ENCODE measurements around the gene SPEG. TPM values are rescaled to one million over a fixed set of nuclear protein-coding genes. Genes with fewer than 3 reads are reported as not detected.

Gene SPEG
- total RNA-seq, 1 experiment from 2014 or later: 56.6 TPM

DNA sequence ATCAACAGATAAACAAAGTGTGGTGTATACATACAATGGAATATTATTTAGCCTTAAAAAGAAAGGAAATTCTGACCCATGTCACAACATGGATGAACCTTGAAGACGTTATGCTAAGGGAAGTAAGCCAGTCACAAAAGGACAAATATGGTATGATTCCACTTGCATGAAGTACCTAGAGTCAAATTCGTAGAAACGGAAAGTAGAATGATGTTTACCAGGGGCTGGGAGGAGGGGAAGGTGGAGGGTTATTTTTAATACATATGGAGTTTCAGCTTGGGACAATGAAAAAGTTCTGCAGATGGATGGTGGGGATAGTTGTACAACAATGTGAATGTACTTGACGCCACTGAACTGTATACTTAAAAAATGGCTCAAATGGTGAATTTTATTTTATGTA lies 19.8 kb upstream of the SPEG start:
- Histone ChIP-seq H4K20me1 (ENCODE audit: insufficient read depth) (no peaks in the 10 kb centered on the region), H3K4me3 (replicated peaks in 1 of 2; ENCODE audit: low read depth in 1 of 2, low read length in 2 of 2) (no peak overlapping the region), H3K9ac (ENCODE audit: low read length) (no peak overlapping the region), H3K9me2 (ENCODE audit: insufficient read depth) (no peaks in the 10 kb centered on the region), H2AFZ (ENCODE audit: low read depth, low read length, poor library complexity, severe bottlenecking) (no peak overlapping the region), H3K9me3 (ENCODE audit: control insufficient read depth in 1 of 2, insufficient read depth in 1 of 2, low read depth in 1 of 2, low read length in 2 of 2) (no peaks in the 10 kb centered on the region), H3K27ac (ENCODE audit: low read depth, low read length) (no peak overlapping the region), H3K4me1 (ENCODE audit: control insufficient read depth in 1 of 2, insufficient read depth in 2 of 2, low read length in 2 of 2) (peaks cover 0 to 9% of the 10 kb centered on the region in 2 experiments; a peak in 2 of 4 replicates), H3K36me3 (ENCODE audit: control insufficient read depth in 1 of 2, insufficient read depth in 2 of 2, low read length in 2 of 2) (no peaks in the 10 kb centered on the region), H3K27me3 (ENCODE audit: insufficient read depth, low read length) (no peaks in the 10 kb centered on the region), H3K79me2 (ENCODE audit: insufficient read depth, low read length) (no peaks in the 10 kb centered on the region), H3K4me2 (ENCODE audit: low read length) (no peak overlapping the region)
- no peak for ATAC-seq
- DNase-seq (ENCODE audit: low read depth, low spot score): no peak
- intact Hi-C loops (cut with micrococcal nuclease): no loop called here
- ChIA-PET RAD21 (ENCODE audit: low non-redundant PET in 1 of 2, low total read pairs in 2 of 2, uncharacterized antibody in 2 of 2, unreplicated experiment in 2 of 2) (no interaction called here), CTCF (no interaction called here), POLR2A (no interaction called here)
- TF ChIP-seq ELF1 (IDR thresholded peaks at IDR 0.05; ENCODE audit: borderline replicate concordance, low read depth): no peak
- TF ChIP-seq, protein P1, sequence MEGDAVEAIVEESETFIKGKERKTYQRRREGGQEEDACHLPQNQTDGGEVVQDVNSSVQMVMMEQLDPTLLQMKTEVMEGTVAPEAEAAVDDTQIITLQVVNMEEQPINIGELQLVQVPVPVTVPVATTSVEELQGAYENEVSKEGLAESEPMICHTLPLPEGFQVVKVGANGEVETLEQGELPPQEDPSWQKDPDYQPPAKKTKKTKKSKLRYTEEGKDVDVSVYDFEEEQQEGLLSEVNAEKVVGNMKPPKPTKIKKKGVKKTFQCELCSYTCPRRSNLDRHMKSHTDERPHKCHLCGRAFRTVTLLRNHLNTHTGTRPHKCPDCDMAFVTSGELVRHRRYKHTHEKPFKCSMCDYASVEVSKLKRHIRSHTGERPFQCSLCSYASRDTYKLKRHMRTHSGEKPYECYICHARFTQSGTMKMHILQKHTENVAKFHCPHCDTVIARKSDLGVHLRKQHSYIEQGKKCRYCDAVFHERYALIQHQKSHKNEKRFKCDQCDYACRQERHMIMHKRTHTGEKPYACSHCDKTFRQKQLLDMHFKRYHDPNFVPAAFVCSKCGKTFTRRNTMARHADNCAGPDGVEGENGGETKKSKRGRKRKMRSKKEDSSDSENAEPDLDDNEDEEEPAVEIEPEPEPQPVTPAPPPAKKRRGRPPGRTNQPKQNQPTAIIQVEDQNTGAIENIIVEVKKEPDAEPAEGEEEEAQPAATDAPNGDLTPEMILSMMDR (IDR thresholded peaks at IDR 0.05 in 2 of 3, conservative IDR thresholded peaks at IDR 0.05 in 1 of 3; ENCODE audit: borderline replicate concordance in 1 of 3, insufficient read depth in 1 of 3, low read depth in 2 of 3, low read length in 2 of 3): no peak
- TF ChIP-seq SP1 (IDR thresholded peaks at IDR 0.05; ENCODE audit: low read depth): no peak
- TF ChIP-seq, protein P2, sequence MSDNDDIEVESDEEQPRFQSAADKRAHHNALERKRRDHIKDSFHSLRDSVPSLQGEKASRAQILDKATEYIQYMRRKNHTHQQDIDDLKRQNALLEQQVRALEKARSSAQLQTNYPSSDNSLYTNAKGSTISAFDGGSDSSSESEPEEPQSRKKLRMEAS (IDR thresholded peaks at IDR 0.05): no peak
- no peak for TF ChIP-seq EZH2phosphoT487 (IDR thresholded peaks at IDR 0.05; ENCODE audit: borderline replicate concordance)
- TF ChIP-seq CEBPB (IDR thresholded peaks at IDR 0.05; ENCODE audit: low read depth): no peak
- BruUV-seq (replicated peaks): no TSS peak

- H3K4me3 ChIP-seq (replicated peaks in 1 of 2; ENCODE audit: low read depth in 1 of 2, low read length in 2 of 2): no peak overlapping the region
- peaks cover 0 to 13% of the 10 kb centered on the region in 2 experiments; a peak in 2 of 4 replicates for H3K4me1 ChIP-seq (ENCODE audit: control insufficient read depth in 1 of 2, insufficient read depth in 2 of 2, low read length in 2 of 2)
- H3K27me3 ChIP-seq (ENCODE audit: insufficient read depth, low read length): no peaks in the 10 kb centered on the region
- no peak overlapping the region for H2AFZ ChIP-seq (ENCODE audit: low read depth, low read length, poor library complexity, severe bottlenecking)
- ChIA-PET RAD21 (ENCODE audit: low non-redundant PET in 1 of 2, low total read pairs in 2 of 2, uncharacterized antibody in 2 of 2, unreplicated experiment in 2 of 2) (no interaction called here), POLR2A (no interaction called here), CTCF (interaction anchor here (1.3 to 1.4 kb wide), 2 partner anchors 13 to 18 kb away, joined by 3 read pairs; no protein-coding TSS in a partner anchor)
- BruUV-seq (replicated peaks): no TSS peak
- H3K27ac ChIP-seq (ENCODE audit: low read depth, low read length): no peak overlapping the region
- H3K9me3 ChIP-seq (ENCODE audit: control insufficient read depth in 1 of 2, insufficient read depth in 1 of 2, low read depth in 1 of 2, low read length in 2 of 2): no peaks in the 10 kb centered on the region
- intact Hi-C loops (cut with micrococcal nuclease): no loop called here
- H3K9me2 ChIP-seq (ENCODE audit: insufficient read depth): no peaks in the 10 kb centered on the region
- no peak overlapping the region for H3K4me2 ChIP-seq (ENCODE audit: low read length)
- H3K36me3 ChIP-seq (ENCODE audit: control insufficient read depth in 1 of 2, insufficient read depth in 2 of 2, low read length in 2 of 2): no peaks in the 10 kb centered on the region
- ATAC-seq: no peak
- no peaks in the 10 kb centered on the region for H4K20me1 ChIP-seq (ENCODE audit: insufficient read depth)
- no peak for DNase-seq (ENCODE audit: low read depth, low spot score)
- H3K9ac ChIP-seq (ENCODE audit: low read length): no peak overlapping the region
- H3K79me2 ChIP-seq (ENCODE audit: insufficient read depth, low read length): no peaks in the 10 kb centered on the region
- TF ChIP-seq, protein P1 (IDR thresholded peaks at IDR 0.05 in 2 of 3, conservative IDR thresholded peaks at IDR 0.05 in 1 of 3; ENCODE audit: borderline replicate concordance in 1 of 3, insufficient read depth in 1 of 3, low read depth in 2 of 3, low read length in 2 of 3): no peak
- TF ChIP-seq RAD21 (IDR thresholded peaks at IDR 0.05; ENCODE audit: low read depth): no peak
- TF ChIP-seq ZFX (IDR thresholded peaks at IDR 0.05): no peak
- TF ChIP-seq, protein P2 (IDR thresholded peaks at IDR 0.05): no peak
- TF ChIP-seq, protein P3, sequence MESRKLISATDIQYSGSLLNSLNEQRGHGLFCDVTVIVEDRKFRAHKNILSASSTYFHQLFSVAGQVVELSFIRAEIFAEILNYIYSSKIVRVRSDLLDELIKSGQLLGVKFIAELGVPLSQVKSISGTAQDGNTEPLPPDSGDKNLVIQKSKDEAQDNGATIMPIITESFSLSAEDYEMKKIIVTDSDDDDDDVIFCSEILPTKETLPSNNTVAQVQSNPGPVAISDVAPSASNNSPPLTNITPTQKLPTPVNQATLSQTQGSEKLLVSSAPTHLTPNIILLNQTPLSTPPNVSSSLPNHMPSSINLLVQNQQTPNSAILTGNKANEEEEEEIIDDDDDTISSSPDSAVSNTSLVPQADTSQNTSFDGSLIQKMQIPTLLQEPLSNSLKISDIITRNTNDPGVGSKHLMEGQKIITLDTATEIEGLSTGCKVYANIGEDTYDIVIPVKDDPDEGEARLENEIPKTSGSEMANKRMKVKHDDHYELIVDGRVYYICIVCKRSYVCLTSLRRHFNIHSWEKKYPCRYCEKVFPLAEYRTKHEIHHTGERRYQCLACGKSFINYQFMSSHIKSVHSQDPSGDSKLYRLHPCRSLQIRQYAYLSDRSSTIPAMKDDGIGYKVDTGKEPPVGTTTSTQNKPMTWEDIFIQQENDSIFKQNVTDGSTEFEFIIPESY (IDR thresholded peaks at IDR 0.05; ENCODE audit: extremely low read depth, insufficient replicate concordance, low read length): no peak
- no peak for TF ChIP-seq TCF7L2 (IDR thresholded peaks at IDR 0.05; ENCODE audit: borderline replicate concordance, extremely low read depth, insufficient read depth, insufficient read length)
- no peak for TF ChIP-seq POLR2AphosphoS5 (IDR thresholded peaks at IDR 0.05; ENCODE audit: low read depth, low read length)
Measured at GRCh38 chr2:219415580-219416234, 18.9 kb upstream of the SPEG start.
